Esophagus squamous epithelium (tissue), 5 donors: ENCODE measurements around the gene ATP8A2. TPM values are rescaled to one million over a fixed set of nuclear protein-coding genes. Genes with fewer than 3 reads are reported as not detected.

Source experiments
- DNase-seq: peaks from one replicate; lab custom pipeline; 2025; lab: John Stamatoyannopoulos, UW
- H3K27ac ChIP-seq, 4 donors: fragments of 200-600 bp; sonication (generic); one replicate each; pipeline ENCODE4 v1.5.1; 2016 to 2019; ENCODE audit warnings: mild to moderate bottlenecking in 1 of 4
- H3K27me3 ChIP-seq, 4 donors: fragments of 200-600 bp; sonication (generic); 1 replicate in 3 of 4; 2 replicates in 1 of 4; pipeline versions ENCODE4 v1.5.1 to v1.6.0; 2017 to 2021; ENCODE audit warnings: antibody characterized with exemption in 1 of 4
- H3K36me3 ChIP-seq, 3 donors: fragments of 200-600 bp; sonication (generic); one replicate each; pipeline ENCODE4 v1.5.1; 2016 to 2019
- H3K4me1 ChIP-seq, 3 donors: fragments of 200-600 bp; sonication (generic); one replicate each; pipeline ENCODE4 v1.5.1; 2017 to 2019
- H3K4me3 ChIP-seq, 4 donors: fragments of 200-600 bp; sonication (generic); 1 replicate in 3 of 4; 2 replicates in 1 of 4; pipeline ENCODE4 v1.5.1; 2016 to 2019; ENCODE audit warnings: mild to moderate bottlenecking in 2 of 4, moderate library complexity in 1 of 4
- H3K9me3 ChIP-seq, 3 donors: fragments of 200-600 bp; sonication (generic); one replicate each; pipeline ENCODE4 v1.5.1; 2016 to 2019
- POLR2A ChIP-seq, 4 donors: fragments of 450-650 bp; IDR thresholded peaks; one replicate each; pipeline ENCODE4 v1.6.1; 2017; ENCODE audit warnings: antibody characterized with exemption in 4 of 4, mild to moderate bottlenecking in 4 of 4, moderate library complexity in 3 of 4
- WGBS, 2 donors: methylation state at CpG; one replicate each; pipeline ENCODE4 v1.1.5; 2018; 5-methylcytosine and 5-hydroxymethylcytosine counted together
- intact Hi-C: fragments of 100-400 bp; cut with DNase I; formaldehyde crosslinking; loops from one replicate; pipeline ENCODE4 v1.15.0; 2022
- total RNA-seq, 4 donors: library from RNA; depleted of rRNA; stranded (reverse); fragments of >200 nt; gene quantifications; one replicate each; pipeline ENCODE4 v1.1.0, GENCODE V29; 2016
- TF ChIP-seq, protein P1 (sequence below), 6 experiments: fragments of 450-650 bp in 4 of 6; fragments of 200-600 bp in 2 of 6; sonication (generic) in 2 of 6; IDR thresholded peaks; one replicate each; pipeline ENCODE4 v1.5.1; 2016 to 2019; ENCODE audit warnings: antibody characterized with exemption in 6 of 6, mild to moderate bottlenecking in 4 of 6, moderate library complexity in 4 of 6
- donor health status: DM: yes; HTN: yes; CAD: no.

The ATP8A2 gene
- total RNA-seq, 4 donors from 2014 or later = not detected

DNA sequence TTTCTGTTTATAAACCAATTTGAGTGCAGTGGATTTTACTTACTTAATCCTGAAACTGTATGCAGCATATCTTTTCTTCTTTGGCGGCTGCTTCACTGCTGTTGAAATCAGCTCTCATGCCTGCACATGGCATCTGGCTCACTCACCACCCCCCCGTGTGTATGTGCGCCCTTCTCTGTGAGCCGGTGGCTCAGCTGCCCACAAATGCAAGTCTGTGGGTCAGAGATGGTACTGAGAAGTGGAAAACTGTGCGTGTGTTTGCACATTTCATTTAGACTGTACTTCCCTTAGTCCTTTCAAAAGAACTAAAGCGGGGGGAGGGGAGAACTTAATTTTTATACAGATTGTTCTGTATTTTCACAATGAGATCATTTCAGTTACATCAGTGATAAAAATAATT is 372.4 kb downstream of the ATP8A2 start:
- H3K36me3 ChIP-seq = no peaks in the 10 kb centered on the region
- TF ChIP-seq POLR2A (IDR thresholded peaks at IDR 0.05) = no peak
- TF ChIP-seq, protein P1, sequence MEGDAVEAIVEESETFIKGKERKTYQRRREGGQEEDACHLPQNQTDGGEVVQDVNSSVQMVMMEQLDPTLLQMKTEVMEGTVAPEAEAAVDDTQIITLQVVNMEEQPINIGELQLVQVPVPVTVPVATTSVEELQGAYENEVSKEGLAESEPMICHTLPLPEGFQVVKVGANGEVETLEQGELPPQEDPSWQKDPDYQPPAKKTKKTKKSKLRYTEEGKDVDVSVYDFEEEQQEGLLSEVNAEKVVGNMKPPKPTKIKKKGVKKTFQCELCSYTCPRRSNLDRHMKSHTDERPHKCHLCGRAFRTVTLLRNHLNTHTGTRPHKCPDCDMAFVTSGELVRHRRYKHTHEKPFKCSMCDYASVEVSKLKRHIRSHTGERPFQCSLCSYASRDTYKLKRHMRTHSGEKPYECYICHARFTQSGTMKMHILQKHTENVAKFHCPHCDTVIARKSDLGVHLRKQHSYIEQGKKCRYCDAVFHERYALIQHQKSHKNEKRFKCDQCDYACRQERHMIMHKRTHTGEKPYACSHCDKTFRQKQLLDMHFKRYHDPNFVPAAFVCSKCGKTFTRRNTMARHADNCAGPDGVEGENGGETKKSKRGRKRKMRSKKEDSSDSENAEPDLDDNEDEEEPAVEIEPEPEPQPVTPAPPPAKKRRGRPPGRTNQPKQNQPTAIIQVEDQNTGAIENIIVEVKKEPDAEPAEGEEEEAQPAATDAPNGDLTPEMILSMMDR (IDR thresholded peaks at IDR 0.05) = no peak
- H3K9me3 ChIP-seq = no peaks in the 10 kb centered on the region
- H3K27me3 ChIP-seq = no peaks in the 10 kb centered on the region
- intact Hi-C loops = no loop called here
- no peak overlapping the region for H3K4me3 ChIP-seq
- no peak for DNase-seq
- WGBS, 2 donors = 55 to 60% methylated on average over 6 of the region's 6 CpGs
- no peak overlapping the region for H3K27ac ChIP-seq
- no peaks in the 10 kb centered on the region for H3K4me1 ChIP-seq

DNA sequence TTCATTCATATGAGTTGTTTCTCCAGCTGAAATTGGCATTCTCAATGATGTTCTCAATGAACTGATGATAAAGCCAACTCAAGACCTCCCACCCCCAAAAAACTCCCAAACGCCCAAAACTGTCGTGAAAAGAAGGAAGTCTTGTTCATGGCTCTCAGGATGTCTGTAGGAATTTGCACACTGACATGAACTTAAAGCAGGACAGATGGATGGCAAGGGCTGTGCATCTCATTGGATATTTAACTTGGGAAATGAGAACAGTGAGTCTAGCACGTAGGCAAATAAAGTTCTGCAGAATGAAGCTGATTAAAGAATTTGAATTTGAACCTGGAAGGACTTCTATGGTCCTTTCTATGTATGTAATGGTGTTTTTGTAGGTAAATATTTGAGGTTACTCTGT is 374.4 kb downstream of the ATP8A2 start:
- no peak for DNase-seq
- 61 to 75% methylated on average over 3 of the region's 3 CpGs for WGBS, 2 donors
- H3K4me1 ChIP-seq = no peaks in the 10 kb centered on the region
- H3K27ac ChIP-seq = no peak overlapping the region
- no peaks in the 10 kb centered on the region for H3K9me3 ChIP-seq
- intact Hi-C loops = no loop called here
- no peaks in the 10 kb centered on the region for H3K36me3 ChIP-seq
- no peaks in the 10 kb centered on the region for H3K27me3 ChIP-seq
- TF ChIP-seq, protein P1 (IDR thresholded peaks at IDR 0.05) = no peak
- TF ChIP-seq POLR2A (IDR thresholded peaks at IDR 0.05) = no peak
- no peak overlapping the region for H3K4me3 ChIP-seq

DNA sequence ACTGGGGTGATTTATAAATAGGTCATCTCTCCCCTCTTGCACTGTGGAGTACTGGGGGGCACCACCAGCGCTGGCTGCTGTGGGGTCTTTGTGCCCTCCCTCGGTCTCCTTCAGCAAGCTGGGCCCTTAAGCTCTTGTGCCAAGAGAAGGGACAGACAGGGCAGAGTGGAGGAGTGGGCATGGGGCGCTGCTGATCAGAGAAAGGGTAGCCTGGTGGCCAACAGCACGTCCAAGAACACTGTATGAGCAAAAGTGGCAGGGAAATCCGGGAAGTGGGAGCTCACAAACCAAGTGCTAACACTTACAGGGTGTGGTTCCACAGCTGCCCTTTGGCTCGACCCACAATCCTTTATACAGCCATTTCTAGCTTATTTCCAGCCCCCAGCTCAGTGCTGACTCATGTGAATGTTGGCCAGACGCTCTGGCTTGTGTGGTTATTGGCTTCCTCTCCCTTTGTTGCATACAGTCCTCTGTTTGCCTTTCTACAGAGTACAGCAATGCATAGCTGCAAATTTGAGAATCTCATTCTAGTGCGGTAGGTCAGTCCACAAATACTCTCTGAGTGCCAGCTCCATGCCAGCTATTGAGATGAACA is 381.3 kb downstream of the ATP8A2 start:
- H3K4me3 ChIP-seq = no peak overlapping the region
- TF ChIP-seq POLR2A (IDR thresholded peaks at IDR 0.05) = no peak
- TF ChIP-seq, protein P1 (IDR thresholded peaks at IDR 0.05) = no peak
- H3K9me3 ChIP-seq = no peaks in the 10 kb centered on the region
- H3K4me1 ChIP-seq = peaks cover 0 to 17% (median 9%) of the 10 kb centered on the region in 3 donors
- H3K27me3 ChIP-seq = no peaks in the 10 kb centered on the region
- intact Hi-C loops = no loop called here
- 31 to 34% methylated on average over 6 of the region's 8 CpGs for WGBS, 2 donors
- DNase-seq = no peak
- H3K27ac ChIP-seq = peak overlapping the region in 1 of 4 donors; percentile 41
- no peaks in the 10 kb centered on the region for H3K36me3 ChIP-seq

DNA sequence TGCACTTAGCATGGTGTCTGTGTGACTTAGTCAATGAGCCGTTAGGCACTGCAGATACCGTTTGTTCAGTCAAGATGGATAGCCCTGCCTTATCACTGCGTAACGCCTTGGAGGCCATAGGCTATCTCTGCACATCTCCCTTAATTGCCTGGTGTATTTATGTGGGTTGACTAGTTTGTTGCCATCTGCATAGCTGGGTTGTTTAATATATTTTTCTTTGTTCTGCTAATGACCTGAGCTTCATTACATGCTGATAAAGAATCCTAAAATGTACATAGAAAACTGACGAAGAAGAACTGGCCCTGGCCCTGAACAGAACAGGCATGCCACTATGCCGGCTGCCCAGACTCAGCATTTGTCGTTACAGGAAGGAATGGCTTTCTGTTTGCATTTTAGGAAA is 382.2 kb downstream of the ATP8A2 start:
- Histone ChIP-seq H3K36me3 (no peaks in the 10 kb centered on the region), H3K27me3 (no peaks in the 10 kb centered on the region), H3K27ac (no peak overlapping the region), H3K4me3 (no peak overlapping the region), H3K4me1 (peaks cover 0 to 17% (median 9%) of the 10 kb centered on the region in 3 donors), H3K9me3 (no peaks in the 10 kb centered on the region)
- TF ChIP-seq POLR2A (IDR thresholded peaks at IDR 0.05) = no peak
- TF ChIP-seq, protein P1 (IDR thresholded peaks at IDR 0.05) = no peak
- intact Hi-C loops = no loop called here
- no peak for DNase-seq
- WGBS, 2 donors = 88 to 89% methylated on average over 7 of the region's 7 CpGs

DNA sequence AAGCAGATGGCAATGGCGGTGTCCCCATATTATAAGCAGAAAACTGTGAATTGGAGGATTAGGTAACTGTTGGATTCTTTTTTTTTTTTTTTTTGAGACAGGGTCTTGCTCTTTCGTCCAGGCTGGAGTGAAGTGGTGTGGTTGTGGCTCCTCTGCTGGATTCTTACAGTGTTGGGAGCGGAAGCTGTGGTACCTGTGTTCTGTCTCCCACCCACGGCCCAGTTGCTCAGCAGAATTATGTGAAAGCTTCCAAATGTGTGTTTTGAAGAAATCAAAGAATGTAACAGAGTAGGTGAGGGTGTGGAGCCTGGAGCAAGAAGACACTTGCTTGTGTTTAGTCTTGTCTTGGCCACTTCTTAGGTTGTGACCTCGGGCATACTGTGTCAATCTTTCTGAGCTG is 384.5 kb downstream of the ATP8A2 start:
- 62 to 80% methylated on average over 2 to 5 of the region's 5 CpGs for WGBS, 2 donors
- peaks cover 0 to 17% (median 9%) of the 10 kb centered on the region in 3 donors for H3K4me1 ChIP-seq
- H3K27ac ChIP-seq = no peak overlapping the region
- H3K9me3 ChIP-seq = no peaks in the 10 kb centered on the region
- intact Hi-C loops = no loop called here
- no peak for TF ChIP-seq POLR2A (IDR thresholded peaks at IDR 0.05)
- TF ChIP-seq, protein P1 (IDR thresholded peaks at IDR 0.05) = no peak
- no peak for DNase-seq
- no peak overlapping the region for H3K4me3 ChIP-seq
- no peaks in the 10 kb centered on the region for H3K27me3 ChIP-seq
- H3K36me3 ChIP-seq = no peaks in the 10 kb centered on the region
